ENCODE results near the gene GJB5. TPM values are rescaled to one million over a fixed set of nuclear protein-coding genes. Genes with fewer than 3 reads are reported as not detected.

GJB5 gene
- total RNA-seq, 1 experiment from 2014 or later: not detected

- in situ Hi-C loops (cut with HindIII; ENCODE audit: low pct_unique_long_range_greater_than_20kb, low sequenced_read_pairs) (no loop called here), intact Hi-C loops (cut with micrococcal nuclease; ENCODE audit: unreplicated experiment) (no loop called here)
- peaks cover under 1% of the 10 kb centered on the region; the same call in 1 of the 2 replicates for H3K36me3 ChIP-seq (ENCODE audit: control insufficient read depth, insufficient read depth, low read length)
- no peak for ATAC-seq
- peaks cover 3% of the 10 kb centered on the region for H3K27me3 ChIP-seq (ENCODE audit: control insufficient read depth, insufficient read depth, low read length)
- ChIA-PET CTCF (no interaction called here), POLR2A (no interaction called here)
- peaks cover 5% of the 10 kb centered on the region; the same call in 1 of the 2 replicates for H3K4me1 ChIP-seq (ENCODE audit: control insufficient read depth, insufficient read depth, low read length)
- H3K27ac ChIP-seq (ENCODE audit: low read length): no peak overlapping the region
- no peak for TF ChIP-seq REST (IDR thresholded peaks at IDR 0.05; ENCODE audit: insufficient read depth in 1 of 2, low read depth in 2 of 2, low read length in 1 of 2)
- TF ChIP-seq SIN3A (IDR thresholded peaks at IDR 0.05; ENCODE audit: borderline replicate concordance, insufficient read depth, low read depth, low read length): no peak
- no peak for TF ChIP-seq TCF7L2 (IDR thresholded peaks at IDR 0.05; ENCODE audit: low read depth, low read length)
- no peak for TF ChIP-seq POLR2AphosphoS5 (IDR thresholded peaks at IDR 0.05; ENCODE audit: low read depth, low read length)
- no peak for TF ChIP-seq CTCF (IDR thresholded peaks at IDR 0.05)
- no peak overlapping the region for H3K4me3 ChIP-seq (ENCODE audit: low read depth in 2 of 2, low read length in 2 of 2)
- H3K9me3 ChIP-seq (ENCODE audit: control insufficient read depth, insufficient read depth, low read depth, low read length): no peaks in the 10 kb centered on the region
- DNase-seq (ENCODE audit: low read depth, low spot score): no peak
- BruUV-seq (replicated peaks): no TSS peak
These were observed 22.1 kb downstream of the GJB5 start for GRCh38 chr1:34776911-34777310.

DNA sequence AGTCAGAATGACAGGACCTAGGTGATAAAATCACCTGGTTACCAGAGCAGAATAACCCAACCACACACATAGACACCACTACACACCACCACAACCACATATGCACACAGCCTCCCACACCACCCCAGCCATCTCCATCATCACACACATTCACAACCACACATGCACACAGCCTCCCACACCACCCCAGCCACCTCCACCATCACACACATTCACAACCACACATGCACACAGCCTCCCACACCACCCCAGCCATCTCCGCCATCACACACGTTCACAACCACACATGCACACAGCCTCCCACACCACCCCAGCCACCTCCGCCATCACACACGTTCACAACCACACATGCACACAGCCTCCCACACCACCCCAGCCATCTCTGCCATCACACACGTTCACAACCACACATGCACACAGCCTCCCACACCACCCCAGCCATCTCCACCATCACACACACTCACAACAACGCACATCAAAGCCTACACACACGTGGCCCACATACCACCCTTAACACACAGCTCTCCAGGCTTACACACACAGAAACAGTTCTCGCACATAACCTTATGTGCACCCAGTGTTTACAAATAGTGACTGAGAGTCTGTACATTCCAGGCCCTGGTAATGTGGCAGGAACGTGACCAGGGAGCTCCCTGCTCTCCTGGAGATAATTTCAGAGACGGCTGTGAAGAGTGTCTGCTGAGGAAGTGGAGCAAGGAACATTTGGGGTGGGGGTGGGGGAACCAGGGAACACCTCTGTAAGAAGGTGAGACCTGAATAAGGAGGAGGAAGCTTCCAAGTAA is 22.9 kb downstream of the GJB5 start:
- POLR2A ChIA-PET: no interaction called here
- CTCF ChIA-PET: no interaction called here
- intact Hi-C loops (cut with micrococcal nuclease; ENCODE audit: unreplicated experiment) (no loop called here), in situ Hi-C loops (cut with HindIII; ENCODE audit: low pct_unique_long_range_greater_than_20kb, low sequenced_read_pairs) (no loop called here)
- TF ChIP-seq POLR2AphosphoS5 (IDR thresholded peaks at IDR 0.05; ENCODE audit: low read depth, low read length) (no peak), CTCF (IDR thresholded peaks at IDR 0.05) (no peak), TCF7L2 (IDR thresholded peaks at IDR 0.05; ENCODE audit: low read depth, low read length) (no peak), SIN3A (IDR thresholded peaks at IDR 0.05; ENCODE audit: borderline replicate concordance, insufficient read depth, low read depth, low read length) (no peak), REST (IDR thresholded peaks at IDR 0.05; ENCODE audit: insufficient read depth in 1 of 2, low read depth in 2 of 2, low read length in 1 of 2) (no peak)
- H3K36me3 ChIP-seq (ENCODE audit: control insufficient read depth, insufficient read depth, low read length): peaks cover 5% of the 10 kb centered on the region; the same call in 1 of the 2 replicates
- ATAC-seq (no peak), DNase-seq (ENCODE audit: low read depth, low spot score) (no peak)
- no peaks in the 10 kb centered on the region for H3K9me3 ChIP-seq (ENCODE audit: control insufficient read depth, insufficient read depth, low read depth, low read length)
- BruUV-seq (replicated peaks): no TSS peak
- peaks cover 5% of the 10 kb centered on the region; the same call in 1 of the 2 replicates for H3K4me1 ChIP-seq (ENCODE audit: control insufficient read depth, insufficient read depth, low read length)
- peaks cover 3% of the 10 kb centered on the region for H3K27me3 ChIP-seq (ENCODE audit: control insufficient read depth, insufficient read depth, low read length)
- H3K4me3 ChIP-seq (ENCODE audit: low read depth in 2 of 2, low read length in 2 of 2): no peak overlapping the region
- no peak overlapping the region for H3K27ac ChIP-seq (ENCODE audit: low read length)
